ENCODE measurements around the gene MAPK1. TPM values are rescaled to one million over a fixed set of nuclear protein-coding genes. Genes with fewer than 3 reads are reported as not detected.
"Not testable (repeated sequence)": the region's sequence is repeated elsewhere in the genome, so short reads cannot be mapped to it uniquely, and the experiment has no call there.

The MAPK1 gene
- 10 to 100 TPM; 44.1 to 73.2 (median 48.6) TPM for total RNA-seq
- 10 to 100 TPM; 18.0 to 24.0 (median 23.2) TPM for polyA plus RNA-seq

DNA sequence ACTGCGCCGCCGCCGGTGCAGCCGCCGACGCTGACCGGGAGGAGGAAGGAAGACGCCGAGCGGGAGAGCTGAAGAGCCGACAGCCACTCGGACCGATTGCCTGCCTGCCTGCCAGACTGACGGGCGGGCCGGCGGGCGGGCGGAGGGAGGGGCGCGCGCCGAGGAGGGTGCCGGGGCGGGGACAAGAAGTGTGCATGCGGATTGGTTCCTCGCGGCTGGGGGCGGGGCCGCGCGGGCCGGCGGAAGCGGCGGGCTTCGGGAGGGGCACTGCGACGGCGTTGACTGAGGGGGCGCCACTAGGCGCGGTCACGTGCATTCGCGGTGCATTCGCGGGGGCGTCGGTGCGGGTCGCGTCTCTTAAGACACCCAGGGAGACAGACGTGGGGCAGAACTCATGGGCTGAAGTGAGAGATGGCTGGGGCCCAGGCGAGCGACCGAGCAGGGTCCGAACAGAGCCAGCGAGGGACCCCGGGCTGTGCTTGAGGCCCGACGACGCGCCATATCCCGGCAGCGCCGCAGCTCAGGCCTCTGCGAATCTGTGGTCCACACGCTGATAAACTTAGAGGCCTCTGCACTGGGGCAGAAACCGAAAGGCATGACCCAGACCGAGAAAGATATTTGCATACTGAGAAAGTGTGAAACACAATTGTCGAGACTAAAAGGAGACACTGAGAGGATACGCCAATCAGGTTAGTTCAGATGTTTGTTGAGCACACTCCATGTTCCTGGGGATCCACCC lies at the start of gene MAPK1:
TSS of gene MAPK1 (minus strand) at position 118 of the 739 bp plus-strand sequence. CDS start 205 bp downstream, outside the sequence.
- peak within 1 kb of the TSS; percentile 79 to 94 (median 86) for H3K4me3 ChIP-seq
- TF ChIP-seq POLR2A (IDR thresholded peaks at IDR 0.05): peak; percentile 41 to 66
- TF ChIP-seq, protein P1, sequence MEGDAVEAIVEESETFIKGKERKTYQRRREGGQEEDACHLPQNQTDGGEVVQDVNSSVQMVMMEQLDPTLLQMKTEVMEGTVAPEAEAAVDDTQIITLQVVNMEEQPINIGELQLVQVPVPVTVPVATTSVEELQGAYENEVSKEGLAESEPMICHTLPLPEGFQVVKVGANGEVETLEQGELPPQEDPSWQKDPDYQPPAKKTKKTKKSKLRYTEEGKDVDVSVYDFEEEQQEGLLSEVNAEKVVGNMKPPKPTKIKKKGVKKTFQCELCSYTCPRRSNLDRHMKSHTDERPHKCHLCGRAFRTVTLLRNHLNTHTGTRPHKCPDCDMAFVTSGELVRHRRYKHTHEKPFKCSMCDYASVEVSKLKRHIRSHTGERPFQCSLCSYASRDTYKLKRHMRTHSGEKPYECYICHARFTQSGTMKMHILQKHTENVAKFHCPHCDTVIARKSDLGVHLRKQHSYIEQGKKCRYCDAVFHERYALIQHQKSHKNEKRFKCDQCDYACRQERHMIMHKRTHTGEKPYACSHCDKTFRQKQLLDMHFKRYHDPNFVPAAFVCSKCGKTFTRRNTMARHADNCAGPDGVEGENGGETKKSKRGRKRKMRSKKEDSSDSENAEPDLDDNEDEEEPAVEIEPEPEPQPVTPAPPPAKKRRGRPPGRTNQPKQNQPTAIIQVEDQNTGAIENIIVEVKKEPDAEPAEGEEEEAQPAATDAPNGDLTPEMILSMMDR (IDR thresholded peaks at IDR 0.05): peak in 1 of 4 experiments; percentile 30
- no peak for TF ChIP-seq EP300 (IDR thresholded peaks at IDR 0.05)
- TF ChIP-seq POLR2AphosphoS5 (IDR thresholded peaks at IDR 0.05): peak; percentile 90 to 97 (median 96)
- no peaks in the 10 kb centered on the region for H3K36me3 ChIP-seq
- H3K27ac ChIP-seq: peak within 1 kb of the TSS; percentile 86 to 93 (median 90)
- peak; percentile 96 for DNase-seq
- H3K27me3 ChIP-seq: no peaks in the 10 kb centered on the region
- WGBS, 2 donors: 1% methylated on average over 74 of the region's 74 CpGs
- intact Hi-C loops (cut with DNase I): loop anchor here (1.0 to 5.0 kb wide), 3 partner anchors 71 to 155 kb away; partner anchors contain the start of gene YPEL1
- no peaks in the 10 kb centered on the region for H3K9me3 ChIP-seq
- peaks cover 0 to 44% (median 32%) of the 10 kb centered on the region in 4 donors for H3K4me1 ChIP-seq

DNA sequence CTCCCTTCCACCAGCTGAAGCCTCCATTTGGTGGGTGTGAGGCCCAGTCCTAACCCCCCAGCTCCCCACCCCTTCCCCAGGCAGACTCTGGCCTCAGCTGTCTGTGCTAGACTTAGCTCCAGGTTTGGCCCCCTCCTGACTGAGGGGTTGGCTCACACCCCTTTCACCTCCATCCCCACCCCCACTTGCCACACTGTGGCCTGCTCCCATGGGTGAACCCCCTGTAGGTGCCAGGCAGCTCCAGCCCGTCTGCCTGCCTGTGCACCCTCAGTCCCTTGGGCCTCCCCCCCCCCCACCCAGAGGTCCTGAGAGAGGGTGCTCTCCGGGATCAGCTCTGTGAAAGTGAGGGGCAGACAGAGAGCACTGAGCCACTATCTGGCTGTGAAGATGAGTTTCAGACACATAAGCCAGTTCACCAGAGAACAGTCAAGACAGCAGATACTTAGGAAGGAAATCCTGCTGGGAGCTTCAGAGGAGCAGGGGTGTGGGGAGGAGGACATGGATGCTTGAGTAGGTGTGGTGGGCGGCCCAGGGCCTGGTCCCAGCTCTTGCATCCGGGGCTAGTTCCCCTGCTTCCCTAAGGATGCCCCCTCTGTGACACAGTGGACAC lies 49.0 kb upstream of the MAPK1 start:
- Histone ChIP-seq H3K4me1 (peaks cover 0 to 12% (median 10%) of the 10 kb centered on the region in 4 donors), H3K36me3 (peaks cover 0 to 20% (median 0%) of the 10 kb centered on the region in 4 donors), H3K27me3 (no peaks in the 10 kb centered on the region), H3K9me3 (no peaks in the 10 kb centered on the region), H3K27ac (no peak overlapping the region), H3K4me3 (no peak overlapping the region)
- 81 to 87% methylated on average over 4 of the region's 4 CpGs for WGBS, 2 donors
- no peak for DNase-seq
- intact Hi-C loops (cut with DNase I): no loop called here
- TF ChIP-seq POLR2AphosphoS5 (IDR thresholded peaks at IDR 0.05) (no peak), EP300 (IDR thresholded peaks at IDR 0.05) (no peak), POLR2A (IDR thresholded peaks at IDR 0.05) (no peak)
- TF ChIP-seq, protein P1 (IDR thresholded peaks at IDR 0.05): no peak

DNA sequence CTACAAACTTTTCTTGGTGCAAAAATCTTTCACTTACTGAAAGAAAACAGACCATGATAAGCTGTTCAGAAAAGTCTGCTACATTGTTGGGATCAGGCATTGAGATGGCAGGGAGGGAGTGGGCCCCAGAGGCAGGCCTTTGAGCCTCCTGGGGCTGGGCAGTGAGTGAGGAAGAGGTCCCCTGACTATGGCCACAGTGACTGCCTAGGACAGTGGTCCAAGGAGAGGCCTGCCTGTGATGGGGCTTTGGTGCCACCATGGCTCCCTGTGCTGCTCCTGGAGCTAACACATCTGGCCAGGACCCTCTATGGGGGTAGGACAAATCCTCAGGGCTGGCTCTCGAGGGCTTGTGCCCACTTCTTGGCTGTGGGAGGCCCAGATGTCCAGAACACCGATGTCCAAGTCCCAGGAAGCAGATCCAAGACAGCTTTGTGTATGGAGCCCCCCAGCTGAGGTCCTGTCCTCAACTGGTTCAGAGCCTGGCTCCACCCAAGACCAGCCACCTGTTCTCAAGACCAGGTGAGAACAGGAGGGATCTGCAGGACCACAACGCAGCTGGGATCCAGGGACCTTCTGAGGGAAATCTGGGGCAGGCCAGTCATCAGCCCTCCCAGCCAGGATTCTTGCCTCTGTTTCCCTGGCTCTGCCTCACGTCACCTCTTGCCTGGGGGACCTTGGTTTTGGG lies 48.3 kb upstream of the MAPK1 start:
- TF ChIP-seq POLR2A (IDR thresholded peaks at IDR 0.05) (no peak), POLR2AphosphoS5 (IDR thresholded peaks at IDR 0.05) (no peak), EP300 (IDR thresholded peaks at IDR 0.05) (no peak)
- TF ChIP-seq, protein P1 (IDR thresholded peaks at IDR 0.05): no peak
- Histone ChIP-seq H3K36me3 (peaks cover 0 to 14% (median 0%) of the 10 kb centered on the region in 4 donors), H3K27ac (no peak overlapping the region), H3K4me3 (no peak overlapping the region), H3K9me3 (no peaks in the 10 kb centered on the region), H3K4me1 (peaks cover 0 to 12% (median 10%) of the 10 kb centered on the region in 4 donors), H3K27me3 (no peaks in the 10 kb centered on the region)
- intact Hi-C loops (cut with DNase I): no loop called here
- WGBS, 2 donors: 87% methylated on average over 4 of the region's 4 CpGs
- DNase-seq: no peak

- H3K36me3 ChIP-seq; H3K4me3 ChIP-seq; H3K27ac ChIP-seq; DNase-seq; H3K27me3 ChIP-seq; intact Hi-C loops (cut with DNase I); H3K9me3 ChIP-seq: not testable (repeated sequence)
- H3K4me1 ChIP-seq: peaks cover 0 to 12% (median 10%) of the 10 kb centered on the region in 4 donors
- WGBS, 2 donors: 94 to 96% methylated on average over 8 of the region's 8 CpGs
Observed at GRCh38 chr22:21914033-21914642, 46.7 kb upstream of the MAPK1 start.

DNA sequence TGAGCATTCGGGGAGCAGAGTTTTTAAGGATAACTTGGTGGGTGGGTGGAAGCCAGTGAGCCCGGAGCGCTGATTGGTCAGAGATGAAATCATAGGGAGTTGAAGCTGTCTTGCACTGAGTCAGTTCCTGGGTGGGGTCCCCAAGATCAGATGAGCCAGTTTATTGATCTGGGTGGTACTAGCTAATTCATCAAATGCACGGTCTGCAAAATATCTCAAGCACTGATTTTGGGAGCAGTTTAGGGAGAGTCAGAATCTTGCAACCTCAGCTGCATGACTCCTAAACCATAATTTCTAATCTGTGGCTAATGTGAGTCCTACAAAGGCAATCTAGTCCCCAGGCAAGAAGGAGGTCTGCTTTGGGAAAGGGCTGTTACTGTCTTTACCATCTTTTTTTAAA lies 42.9 kb upstream of the MAPK1 start:
- DNase-seq; H3K4me1 ChIP-seq; intact Hi-C loops (cut with DNase I); H3K27ac ChIP-seq; H3K4me3 ChIP-seq; H3K36me3 ChIP-seq; H3K9me3 ChIP-seq; H3K27me3 ChIP-seq: not testable (repeated sequence)
- WGBS, 2 donors: 90 to 91% methylated on average over 4 of the region's 4 CpGs
